IMR-90 (cell line): ENCODE data around the gene DNAJC5G. TPM values are rescaled to one million over a fixed set of nuclear protein-coding genes. Genes with fewer than 3 reads are reported as not detected.

ENCODE experiments used
- ATAC-seq: fragments of 200-7000 bp; cut with Tn5 transposase; 2 replicates; pipeline ENCODE4 v1.9.1; 2020; ENCODE audit warnings: low read depth, mild to moderate bottlenecking, moderate library complexity
- BruUV-seq: library from RNA; stranded (reverse); fragments of 400-500 nt; replicated peaks from 2 replicates; lab custom pipeline; 2021; lab: Mats Ljungman, UMichigan
- CTCF ChIA-PET: fragments of 300-600 bp; formaldehyde crosslinking; extraction: SDS; loops from one replicate; lab custom pipeline; 2021; ENCODE audit warnings: antibody characterized with exemption; lab: Yijun Ruan, JAX
- POLR2A ChIA-PET: fragments of 300-600 bp; sonication (Branson Sonifier 250); formaldehyde crosslinking; loops from one replicate; lab custom pipeline; 2022; ENCODE audit warnings: antibody characterized with exemption; ENCODE audit not compliant: unreplicated experiment; lab: Charles Lee
- DNase-seq: peaks from one replicate; pipeline ENCODE4 v3.0.0; 2013
- H2AFZ ChIP-seq: replicated peaks from 2 replicates; pipeline ENCODE3; 2013; ENCODE audit warnings: low read length, mild to moderate bottlenecking; ENCODE audit not compliant: poor library complexity
- H2AK5ac ChIP-seq: 2 replicates; pipeline ENCODE4 v1.6.1; 2013; ENCODE audit warnings: low read depth, low read length, inconsistent platforms
- H2AK9ac ChIP-seq: replicated peaks from 2 replicates; pipeline ENCODE3; 2013; ENCODE audit warnings: mild to moderate bottlenecking, low read depth, low read length, moderate library complexity; ENCODE audit not compliant: poor library complexity
- H2BK120ac ChIP-seq: 2 replicates; pipeline ENCODE4 v1.6.1; 2013; ENCODE audit warnings: low read depth, low read length, inconsistent platforms
- H2BK15ac ChIP-seq: 3 replicates; pipeline ENCODE4 v1.6.1; 2013; ENCODE audit warnings: low read depth, low read length, inconsistent platforms
- H2BK20ac ChIP-seq: 2 replicates; pipeline ENCODE4 v1.6.1; 2013; ENCODE audit warnings: low read depth, mild to moderate bottlenecking, inconsistent platforms, low read length, moderate library complexity
- H2BK5ac ChIP-seq: 2 replicates; pipeline ENCODE4 v1.6.1; 2013; ENCODE audit warnings: mild to moderate bottlenecking, low read depth, low read length, inconsistent platforms; ENCODE audit not compliant: poor library complexity, severe bottlenecking
- H3K14ac ChIP-seq: replicated peaks from 2 replicates; pipeline ENCODE4 v1.6.1; 2013; ENCODE audit warnings: low read depth, low read length, inconsistent platforms
- H3K18ac ChIP-seq: 2 replicates; pipeline ENCODE4 v1.6.1; 2013; ENCODE audit warnings: low read depth, low read length, control low read depth
- H3K23ac ChIP-seq: 2 replicates; pipeline ENCODE4 v1.6.1; 2013; ENCODE audit warnings: low read depth, low read length, inconsistent platforms
- H3K27ac ChIP-seq: 2 replicates; pipeline ENCODE4 v1.5.1; 2013; ENCODE audit warnings: mild to moderate bottlenecking, control low read depth, low read length; ENCODE audit not compliant: insufficient read depth
- H3K27me3 ChIP-seq: 2 replicates; pipeline ENCODE4 v1.6.1; 2013; ENCODE audit warnings: low read length; ENCODE audit not compliant: control insufficient read depth, insufficient read depth
- H3K36me3 ChIP-seq: 2 replicates; pipeline ENCODE4 v1.6.1; 2013; ENCODE audit warnings: low read length, mixed read lengths; ENCODE audit not compliant: control insufficient read depth, insufficient read depth
- H3K4ac ChIP-seq: 2 replicates; pipeline ENCODE4 v1.6.1; 2013; ENCODE audit warnings: low read depth, low read length, inconsistent platforms
- H3K4me1 ChIP-seq: 2 replicates; pipeline ENCODE4 v1.6.1; 2013; ENCODE audit warnings: low read length, mixed read lengths; ENCODE audit not compliant: control insufficient read depth, insufficient read depth
- H3K4me2 ChIP-seq: 2 replicates; pipeline ENCODE4 v1.6.1; 2013; ENCODE audit warnings: low read depth, mild to moderate bottlenecking, control low read depth, low read length, moderate library complexity
- H3K4me3 ChIP-seq: 2 replicates; pipeline ENCODE4 v1.5.1; 2013; ENCODE audit warnings: low read depth, mild to moderate bottlenecking, control low read depth, low read length, moderate library complexity; ENCODE audit not compliant: insufficient read depth
- H3K56ac ChIP-seq: 2 replicates; pipeline ENCODE4 v1.6.1; 2013; ENCODE audit warnings: low read length, inconsistent platforms; ENCODE audit not compliant: insufficient read depth; ENCODE audit errors: extremely low read depth
- H3K79me1 ChIP-seq, 2 experiments: 2 replicates each; pipeline ENCODE4 v1.6.1; 2013; ENCODE audit warnings: low read length in 2 of 2, inconsistent platforms in 1 of 2, low read depth in 1 of 2
- H3K9ac ChIP-seq: 2 replicates; pipeline ENCODE4 v1.6.1; 2013; ENCODE audit warnings: low read depth, low read length, control low read depth
- H3K9me1 ChIP-seq: 2 replicates; pipeline ENCODE4 v1.6.1; 2013; ENCODE audit warnings: low read length, inconsistent platforms; ENCODE audit not compliant: insufficient read depth
- H3K9me3 ChIP-seq: 2 replicates; pipeline ENCODE4 v1.6.1; 2013; ENCODE audit warnings: low read length; ENCODE audit not compliant: control insufficient read depth, insufficient read depth
- H4K20me1 ChIP-seq: 2 replicates; pipeline ENCODE4 v1.6.1; 2013; ENCODE audit warnings: low read length, inconsistent platforms; ENCODE audit not compliant: insufficient read depth
- H4K5ac ChIP-seq: 2 replicates; pipeline ENCODE4 v1.6.1; 2013; ENCODE audit warnings: mild to moderate bottlenecking, low read depth, low read length, control low read depth
- H4K8ac ChIP-seq, 2 experiments: 2 replicates each; pipeline ENCODE4 v1.6.1; 2013; ENCODE audit warnings: low read depth in 2 of 2, low read length in 2 of 2, control low read depth in 1 of 2, inconsistent platforms in 1 of 2
- H4K91ac ChIP-seq: 2 replicates; pipeline ENCODE4 v1.6.1; 2013; ENCODE audit warnings: low read depth, low read length, inconsistent platforms; ENCODE audit not compliant: insufficient read depth
- BHLHE40 ChIP-seq: fragments of 150-350 bp; IDR thresholded peaks from 2 replicates; pipeline ENCODE4 v1.6.1; 2016; ENCODE audit warnings: mild to moderate bottlenecking, low read depth, low read length
- CEBPB ChIP-seq: IDR thresholded peaks from 2 replicates; pipeline ENCODE4 v1.6.1; 2012; ENCODE audit warnings: low read depth, low read length, improper control_type of control experiment
- CHD1 ChIP-seq: IDR thresholded peaks from 2 replicates; pipeline ENCODE4 v1.6.1; 2012; ENCODE audit warnings: low read depth, low read length, improper control_type of control experiment
- CTCF ChIP-seq: conservative IDR thresholded peaks from 2 replicates; pipeline ENCODE4 v1.5.1; 2012; ENCODE audit warnings: mild to moderate bottlenecking, low read depth, low read length, improper control_type of control experiment
- FOS ChIP-seq: fragments of 150-350 bp; IDR thresholded peaks from 2 replicates; pipeline ENCODE4 v1.6.1; 2016; ENCODE audit warnings: low read depth, low read length
- MAFK ChIP-seq: IDR thresholded peaks from 2 replicates; pipeline ENCODE4 v1.6.1; 2012; ENCODE audit warnings: low read depth, low read length, improper control_type of control experiment
- MAZ ChIP-seq: IDR thresholded peaks from 2 replicates; pipeline ENCODE4 v1.6.1; 2012; ENCODE audit warnings: low read depth, mild to moderate bottlenecking, low read length, improper control_type of control experiment, moderate library complexity, borderline replicate concordance
- MXI1 ChIP-seq: IDR thresholded peaks from 2 replicates; pipeline ENCODE4 v1.6.1; 2012; ENCODE audit warnings: low read depth, mild to moderate bottlenecking, low read length, moderate library complexity, borderline replicate concordance
- NFE2L2 ChIP-seq: fragments of 150-350 bp; IDR thresholded peaks from 2 replicates; pipeline ENCODE4 v1.6.1; 2016; ENCODE audit warnings: low read depth, mild to moderate bottlenecking, low read length
- POLR2A ChIP-seq: IDR thresholded peaks from 2 replicates; pipeline ENCODE4 v1.6.1; 2012; ENCODE audit warnings: mild to moderate bottlenecking, low read depth, low read length
- RAD21 ChIP-seq: IDR thresholded peaks from 2 replicates; pipeline ENCODE4 v1.6.1; 2012; ENCODE audit warnings: low read length, improper control_type of control experiment
- RCOR1 ChIP-seq: IDR thresholded peaks from 2 replicates; pipeline ENCODE4 v1.6.1; 2012; ENCODE audit warnings: mild to moderate bottlenecking, low read length, improper control_type of control experiment; ENCODE audit not compliant: insufficient replicate concordance
- RFX5 ChIP-seq: IDR thresholded peaks from 2 replicates; pipeline ENCODE4 v1.8.0; 2012; ENCODE audit warnings: low read depth, mild to moderate bottlenecking, low read length, moderate library complexity
- SMC3 ChIP-seq: fragments of 150-350 bp; IDR thresholded peaks from 2 replicates; pipeline ENCODE4 v1.6.1; 2016; ENCODE audit warnings: low read depth, mild to moderate bottlenecking, antibody characterized with exemption, low read length, moderate library complexity
- USF2 ChIP-seq: fragments of 150-350 bp; IDR thresholded peaks from 2 replicates; pipeline ENCODE4 v1.6.1; 2017; ENCODE audit warnings: mild to moderate bottlenecking, antibody characterized with exemption, low read length, low read depth
- WGBS, 2 experiments: methylation state at CpG; one replicate each; pipeline versions ENCODE4 v1.1.5 to v1.1.7; 2013; ENCODE audit warnings: missing lambda C conversion rate in 2 of 2; ENCODE audit not compliant: insufficient read length in 1 of 2; ENCODE audit errors: extremely low coverage in 2 of 2; 5-methylcytosine and 5-hydroxymethylcytosine counted together
- dilution Hi-C: fragments of 300-500 bp; cut with HindIII; formaldehyde crosslinking; loops from one replicate; pipeline ENCODE4 v1.14.3; 2018; ENCODE audit warnings: low sequenced_read_pairs; ENCODE audit not compliant: unreplicated experiment
- in situ Hi-C: fragments of 300-500 bp; cut with MboI; formaldehyde crosslinking; loops from 3 replicates; pipeline ENCODE4 v1.14.3; 2019; ENCODE audit warnings: low sequenced_read_pairs, inconsistent platforms, mixed read lengths
- intact Hi-C: fragments of 100-400 bp; cut with micrococcal nuclease; formaldehyde crosslinking; loops from 2 replicates; pipeline ENCODE4 v1.10.0; 2022
- polyA plus RNA-seq, 3 experiments: library from polyadenylated mRNA; depleted of rRNA; stranded (reverse); fragments of >200 nt; gene quantifications; 2 replicates each; pipeline ENCODE4 v1.2.3, GENCODE V29; 2012; ENCODE audit warnings: low replicate concordance in 1 of 3
- total RNA-seq: library from RNA; depleted of rRNA; stranded (reverse); fragments of >200 nt; gene quantifications from 2 replicates; pipeline ENCODE4 v1.2.3, GENCODE V29; 2012
- TF ChIP-seq, protein P1 (sequence below): fragments of 150-350 bp; IDR thresholded peaks from 2 replicates; pipeline ENCODE4 v1.6.1; 2016; ENCODE audit warnings: low read depth, mild to moderate bottlenecking, low read length, moderate library complexity, borderline replicate concordance

Gene DNAJC5G
- total and polyA plus RNA-seq, 2 of the 4 experiments (the other 2 are of a cell fraction), result not detected

GRCh38 chr2:27261926-27262298 is 13.3 kb upstream of the DNAJC5G start:
- ATAC-seq (no peak), DNase-seq (no peak)
- H3K18ac ChIP-seq, result no peak overlapping the region
- ChIA-PET POLR2A (no interaction called here), CTCF (no interaction called here)
- peaks cover 4% of the 10 kb centered on the region; the same call in 1 of the 2 replicates for H3K4me1 ChIP-seq
- peaks cover 86% of the 10 kb centered on the region for H3K27me3 ChIP-seq
- no peak overlapping the region for H4K91ac ChIP-seq
- no peak overlapping the region for H2BK5ac ChIP-seq
- no peak overlapping the region for H4K5ac ChIP-seq
- WGBS, 2 experiments, result 2% methylated on average over 19 of the region's 40 CpGs; no CpG with 5 or more reads in 1 of the 2 experiments
- no peak overlapping the region for H3K56ac ChIP-seq
- H3K23ac ChIP-seq, result no peak overlapping the region
- no peaks in the 10 kb centered on the region; the same call in 1 of the 2 replicates for H3K9me1 ChIP-seq
- no peak overlapping the region for H2BK20ac ChIP-seq
- dilution Hi-C loops, result no loop called here
- H3K79me1 ChIP-seq, result no peaks in the 10 kb centered on the region
- no peaks in the 10 kb centered on the region; the same call in 1 of the 2 replicates for H3K9me3 ChIP-seq
- no peak overlapping the region for H3K27ac ChIP-seq
- H2AK9ac ChIP-seq, result no peak overlapping the region
- H2AK5ac ChIP-seq, result no peak overlapping the region
- no peak overlapping the region for H4K8ac ChIP-seq
- intact Hi-C loops, result no loop called here
- H3K4me2 ChIP-seq, result no peak overlapping the region
- no peak overlapping the region for H2AFZ ChIP-seq
- no peak overlapping the region for H3K9ac ChIP-seq
- H3K4ac ChIP-seq, result no peak overlapping the region
- TF ChIP-seq MAFK (no peak), POLR2A (no peak), RCOR1 (no peak), USF2 (no peak), CEBPB (no peak), RAD21 (no peak), FOS (no peak), MAZ (no peak), MXI1 (no peak), SMC3 (no peak), CTCF (no peak), RFX5 (no peak), BHLHE40 (no peak), CHD1 (no peak), NFE2L2 (no peak)
- TF ChIP-seq, protein P1, sequence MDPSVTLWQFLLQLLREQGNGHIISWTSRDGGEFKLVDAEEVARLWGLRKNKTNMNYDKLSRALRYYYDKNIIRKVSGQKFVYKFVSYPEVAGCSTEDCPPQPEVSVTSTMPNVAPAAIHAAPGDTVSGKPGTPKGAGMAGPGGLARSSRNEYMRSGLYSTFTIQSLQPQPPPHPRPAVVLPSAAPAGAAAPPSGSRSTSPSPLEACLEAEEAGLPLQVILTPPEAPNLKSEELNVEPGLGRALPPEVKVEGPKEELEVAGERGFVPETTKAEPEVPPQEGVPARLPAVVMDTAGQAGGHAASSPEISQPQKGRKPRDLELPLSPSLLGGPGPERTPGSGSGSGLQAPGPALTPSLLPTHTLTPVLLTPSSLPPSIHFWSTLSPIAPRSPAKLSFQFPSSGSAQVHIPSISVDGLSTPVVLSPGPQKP, result no peak
- no peaks in the 10 kb centered on the region for H4K20me1 ChIP-seq
- no peak overlapping the region for H3K14ac ChIP-seq
- H3K36me3 ChIP-seq, result no peaks in the 10 kb centered on the region
- in situ Hi-C loops, result no loop called here
- H2BK15ac ChIP-seq, result no peak overlapping the region
- H2BK120ac ChIP-seq, result no peak overlapping the region
- no TSS peak for BruUV-seq
- no peak overlapping the region for H3K4me3 ChIP-seq
